H1 (cell line): ENCODE measurements around the gene CASP8AP2. TPM values are rescaled to one million over a fixed set of nuclear protein-coding genes. Genes with fewer than 3 reads are reported as not detected.

ENCODE experiments used
- ASH2L ChIP-seq: fragments of 200-600, 300-600 bp; sonication (generic); IDR thresholded peaks from one replicate; pipeline ENCODE4 v1.7.1; 2017; ENCODE audit warnings: low read length
- BRCA1 ChIP-seq: IDR thresholded peaks from 2 replicates; pipeline ENCODE4 v1.6.1; 2012; ENCODE audit warnings: low read depth, low read length, improper control_type of control experiment
- HDAC6 ChIP-seq: IDR thresholded peaks from one replicate; pipeline ENCODE4 v1.7.1; 2012; ENCODE audit warnings: low read depth, mild to moderate bottlenecking, inconsistent platforms, low read length, moderate library complexity
- KDM4A ChIP-seq: IDR thresholded peaks from one replicate; pipeline ENCODE4 v1.7.1; 2012; ENCODE audit warnings: low read depth, mild to moderate bottlenecking, moderate library complexity, low read length, inconsistent platforms; ENCODE audit not compliant: severe bottlenecking
- MAX ChIP-seq: IDR thresholded peaks from 2 replicates; pipeline ENCODE4 v1.6.1; 2012; ENCODE audit warnings: inconsistent platforms
- PHF8 ChIP-seq: fragments of 200-600 bp; sonication (generic); conservative IDR thresholded peaks from 2 replicates; pipeline ENCODE4 v1.7.1; 2012; ENCODE audit warnings: low read depth, mild to moderate bottlenecking, inconsistent platforms, low read length, moderate library complexity
- POU5F1 ChIP-seq: IDR thresholded peaks from 2 replicates; pipeline ENCODE4 v1.6.1; 2011; ENCODE audit warnings: low read depth, mild to moderate bottlenecking, low read length, moderate library complexity
- RBBP5 ChIP-seq: IDR thresholded peaks from 2 replicates; pipeline ENCODE4 v1.7.1; 2012; ENCODE audit warnings: low read depth, mild to moderate bottlenecking, inconsistent platforms, low read length, moderate library complexity, borderline replicate concordance
- RXRA ChIP-seq: IDR thresholded peaks from 2 replicates; pipeline ENCODE4 v1.6.1; 2011; ENCODE audit warnings: low read depth, mild to moderate bottlenecking, low read length, moderate library complexity; ENCODE audit not compliant: insufficient read depth
- SP2 ChIP-seq: IDR thresholded peaks from 2 replicates; pipeline ENCODE4 v1.6.1; 2012; ENCODE audit warnings: mild to moderate bottlenecking, low read length, inconsistent platforms
- SUZ12 ChIP-seq: fragments of 200-600 bp; sonication (generic); IDR thresholded peaks from 2 replicates; pipeline ENCODE4 v1.6.1; 2012; ENCODE audit warnings: mild to moderate bottlenecking, inconsistent platforms, low read length, moderate library complexity, mixed read lengths
- polyA plus RNA-seq, 7 experiments: library from polyadenylated mRNA; depleted of rRNA in 3 of 7; stranded (reverse) in 5 of 7; unstranded in 2 of 7; fragments of >200 nt in 5 of 7; fragments of 200-250 nt in 2 of 7; gene quantifications; 1 replicate in 5 of 7; 2 replicates in 1 of 7; 4 replicates in 1 of 7; pipeline versions ENCODE4 v1.2.1 to v1.2.3, GENCODE V29; 2011 to 2013; ENCODE audit warnings: missing spikeins in 2 of 7, mixed read lengths in 2 of 7
- total RNA-seq: library from RNA; stranded (reverse); fragmentation: NEBNext Ultra II Directional; extraction: Animal tissue kit (Norgen Biotek cat#: 25700); gene quantifications from 2 replicates; pipeline ENCODE4 v1.2.1, GENCODE V29; 2021

The CASP8AP2 gene
- total and polyA plus RNA-seq, 2 of the 8 experiments (the other 6 are each of a cell fraction or from before 2014, with no cell fraction given) = 6.9 to 32.1 TPM

- TF ChIP-seq POU5F1 = no peak
- peak; percentile 45 for TF ChIP-seq KDM4A
- peak; percentile 57 for TF ChIP-seq ASH2L
- peak; percentile 50; the same call in 1 of the 2 replicates for TF ChIP-seq SP2
- no peak for TF ChIP-seq SUZ12
- no peak for TF ChIP-seq RBBP5
- TF ChIP-seq HDAC6 = no peak
- peak; percentile 63 for TF ChIP-seq MAX
- TF ChIP-seq BRCA1 = no peak
- peak; percentile 99 for TF ChIP-seq PHF8
- TF ChIP-seq RXRA = no peak
These were observed at the start of gene CASP8AP2 (continued) for GRCh38 chr6:89829472-89830169.
